ENCODE results near the gene FBRS.

DNA sequence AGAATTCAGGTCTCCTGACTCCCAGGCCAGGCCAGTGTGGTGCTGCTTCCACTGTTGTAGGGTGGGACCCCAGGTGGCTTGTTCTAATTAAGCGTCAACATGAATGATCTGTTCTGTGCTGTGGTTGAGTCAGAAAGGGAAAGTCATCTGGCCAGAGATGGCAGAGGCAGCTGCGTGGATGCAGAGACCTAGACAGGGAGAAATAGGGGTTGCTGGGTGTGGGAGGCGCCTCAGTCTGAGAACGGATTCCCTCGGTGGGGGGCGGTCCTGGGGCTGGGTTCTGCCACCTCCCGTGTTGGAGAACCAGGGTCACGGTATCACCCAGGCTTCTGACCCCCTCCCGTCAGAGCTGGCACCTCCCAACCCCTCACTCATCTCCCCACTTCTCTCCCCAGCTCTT lies 5.6 kb downstream of the FBRS start:
- TF ChIP-seq, protein P1, sequence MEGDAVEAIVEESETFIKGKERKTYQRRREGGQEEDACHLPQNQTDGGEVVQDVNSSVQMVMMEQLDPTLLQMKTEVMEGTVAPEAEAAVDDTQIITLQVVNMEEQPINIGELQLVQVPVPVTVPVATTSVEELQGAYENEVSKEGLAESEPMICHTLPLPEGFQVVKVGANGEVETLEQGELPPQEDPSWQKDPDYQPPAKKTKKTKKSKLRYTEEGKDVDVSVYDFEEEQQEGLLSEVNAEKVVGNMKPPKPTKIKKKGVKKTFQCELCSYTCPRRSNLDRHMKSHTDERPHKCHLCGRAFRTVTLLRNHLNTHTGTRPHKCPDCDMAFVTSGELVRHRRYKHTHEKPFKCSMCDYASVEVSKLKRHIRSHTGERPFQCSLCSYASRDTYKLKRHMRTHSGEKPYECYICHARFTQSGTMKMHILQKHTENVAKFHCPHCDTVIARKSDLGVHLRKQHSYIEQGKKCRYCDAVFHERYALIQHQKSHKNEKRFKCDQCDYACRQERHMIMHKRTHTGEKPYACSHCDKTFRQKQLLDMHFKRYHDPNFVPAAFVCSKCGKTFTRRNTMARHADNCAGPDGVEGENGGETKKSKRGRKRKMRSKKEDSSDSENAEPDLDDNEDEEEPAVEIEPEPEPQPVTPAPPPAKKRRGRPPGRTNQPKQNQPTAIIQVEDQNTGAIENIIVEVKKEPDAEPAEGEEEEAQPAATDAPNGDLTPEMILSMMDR (IDR thresholded peaks at IDR 0.05), result no peak
- TF ChIP-seq POLR2A (IDR thresholded peaks at IDR 0.05) (no peak), POLR2AphosphoS5 (IDR thresholded peaks at IDR 0.05) (no peak)
